ENCODE results near the gene PNO1. TPM values are rescaled to one million over a fixed set of nuclear protein-coding genes. Genes with fewer than 3 reads are reported as not detected.
A peak's percentile ranks its signal among the peaks of the same experiment; 100 is the strongest.
"Not testable (repeated sequence)": the region's sequence is repeated elsewhere in the genome, so short reads cannot be mapped to it uniquely, and the experiment has no call there.

The PNO1 gene
- polyA plus RNA-seq, 6 donors from 2014 or later: 17.2 to 33.2 (median 19.5) TPM

- Mint-ChIP-seq H3K27me3 (no peaks in the 10 kb centered on the region), H3K4me1 (peaks cover 17 to 24% (median 19%) of the 10 kb centered on the region in 3 donors), H3K36me3 (peaks cover 8% of the 10 kb centered on the region in 2 donors), H3K4me3 (no peak overlapping the region), H3K9me3 (no peaks in the 10 kb centered on the region), H3K27ac (no peak overlapping the region)
- ATAC-seq (ENCODE audit: low read depth in 2 of 2) (no peak), DNase-seq (no peak)
These were observed 13.5 kb downstream of the PNO1 start for GRCh38 chr2:68171146-68171545.

GRCh38 chr2:68171684-68172083, 14.0 kb downstream of the PNO1 start:
- no peak for ATAC-seq (ENCODE audit: low read depth in 2 of 2)
- DNase-seq: no peak
- no peaks in the 10 kb centered on the region for H3K27me3 Mint-ChIP-seq
- H3K36me3 Mint-ChIP-seq: peaks cover 4 to 8% of the 10 kb centered on the region in 2 donors
- no peaks in the 10 kb centered on the region for H3K9me3 Mint-ChIP-seq
- H3K27ac Mint-ChIP-seq: no peak overlapping the region
- no peak overlapping the region for H3K4me3 Mint-ChIP-seq
- peaks cover 19 to 27% (median 19%) of the 10 kb centered on the region in 3 donors for H3K4me1 Mint-ChIP-seq

- peaks cover 0 to 14% of the 10 kb centered on the region in 2 donors for H3K36me3 Mint-ChIP-seq
- no peaks in the 10 kb centered on the region for H3K27me3 Mint-ChIP-seq
- ATAC-seq (ENCODE audit: low read depth in 2 of 2): no peak
- H3K4me1 Mint-ChIP-seq: peaks cover 22 to 35% (median 28%) of the 10 kb centered on the region in 3 donors
- no peaks in the 10 kb centered on the region for H3K9me3 Mint-ChIP-seq
- no peak for DNase-seq
- no peak overlapping the region for H3K4me3 Mint-ChIP-seq
- no peak overlapping the region for H3K27ac Mint-ChIP-seq
These were observed 14.8 kb downstream of the PNO1 start for GRCh38 chr2:68172521-68172920.

- peak overlapping the region in 4 of 6 donors; percentile 4 to 76 (median 46) for H3K27ac Mint-ChIP-seq
- H3K4me1 Mint-ChIP-seq: peaks cover 18 to 36% (median 24%) of the 10 kb centered on the region in 3 donors
- ATAC-seq (ENCODE audit: low read depth in 2 of 2) (peak; percentile 76), DNase-seq (peak; percentile 52)
- no peaks in the 10 kb centered on the region for H3K27me3 Mint-ChIP-seq
- peak overlapping the region; percentile 20 to 87 (median 62) for H3K4me3 Mint-ChIP-seq
- no peaks in the 10 kb centered on the region for H3K9me3 Mint-ChIP-seq
- peaks cover 2 to 14% of the 10 kb centered on the region in 2 donors for H3K36me3 Mint-ChIP-seq
These were observed 15.5 kb downstream of the PNO1 start for GRCh38 chr2:68172990-68173700.

GRCh38 chr2:68175210-68175609, 17.5 kb downstream of the PNO1 start:
- not testable (repeated sequence) for H3K4me3 Mint-ChIP-seq; H3K27ac Mint-ChIP-seq; H3K9me3 Mint-ChIP-seq; DNase-seq; ATAC-seq (ENCODE audit: low read depth in 2 of 2); H3K27me3 Mint-ChIP-seq
- H3K4me1 Mint-ChIP-seq: peaks cover 18 to 40% (median 28%) of the 10 kb centered on the region in 3 donors
- H3K36me3 Mint-ChIP-seq: peaks cover 8 to 14% of the 10 kb centered on the region in 2 donors

- Mint-ChIP-seq H3K27ac (peak overlapping the region in 1 of 6 donors; percentile 25), H3K4me1 (peaks cover 21 to 40% (median 28%) of the 10 kb centered on the region in 3 donors), H3K9me3 (no peaks in the 10 kb centered on the region), H3K4me3 (no peak overlapping the region), H3K36me3 (peaks cover 8 to 16% of the 10 kb centered on the region in 2 donors), H3K27me3 (no peaks in the 10 kb centered on the region)
- DNase-seq (no peak), ATAC-seq (ENCODE audit: low read depth in 2 of 2) (no peak)
These were observed 19.0 kb downstream of the PNO1 start for GRCh38 chr2:68176657-68177056.

GRCh38 chr2:68177541-68177940, 19.9 kb downstream of the PNO1 start:
- Mint-ChIP-seq H3K36me3 (peaks cover 17% of the 10 kb centered on the region in 2 donors), H3K4me1 (peaks cover 25 to 35% (median 28%) of the 10 kb centered on the region in 3 donors), H3K27ac (peak overlapping the region in 2 of 6 donors; percentile 66 to 73), H3K9me3 (no peaks in the 10 kb centered on the region), H3K27me3 (no peaks in the 10 kb centered on the region), H3K4me3 (no peak overlapping the region)
- DNase-seq (no peak), ATAC-seq (ENCODE audit: low read depth in 2 of 2) (no peak)

GRCh38 chr2:68178432-68178831, 20.7 kb downstream of the PNO1 start:
- H3K36me3 Mint-ChIP-seq: peaks cover 19 to 25% of the 10 kb centered on the region in 2 donors
- H3K27ac Mint-ChIP-seq: peak overlapping the region in 3 of 6 donors; percentile 17 to 76 (median 44)
- DNase-seq (no peak), ATAC-seq (ENCODE audit: low read depth in 2 of 2) (no peak)
- no peaks in the 10 kb centered on the region for H3K27me3 Mint-ChIP-seq
- H3K4me3 Mint-ChIP-seq: peak overlapping the region in 1 of 8 donors; percentile 55
- no peaks in the 10 kb centered on the region for H3K9me3 Mint-ChIP-seq
- H3K4me1 Mint-ChIP-seq: peaks cover 22 to 28% (median 24%) of the 10 kb centered on the region in 3 donors

GRCh38 chr2:68178954-68179627, 21.4 kb downstream of the PNO1 start:
- Mint-ChIP-seq H3K36me3 (peaks cover 16 to 25% of the 10 kb centered on the region in 2 donors), H3K9me3 (no peaks in the 10 kb centered on the region), H3K27me3 (no peaks in the 10 kb centered on the region), H3K27ac (peak overlapping the region in 2 of 6 donors; percentile 42 to 44), H3K4me3 (no peak overlapping the region), H3K4me1 (peaks cover 18 to 23% (median 21%) of the 10 kb centered on the region in 3 donors)
- DNase-seq (no peak), ATAC-seq (ENCODE audit: low read depth in 2 of 2) (no peak)

GRCh38 chr2:68182902-68183301, 25.2 kb downstream of the PNO1 start:
- H3K27me3 Mint-ChIP-seq: no peaks in the 10 kb centered on the region
- ATAC-seq (ENCODE audit: low read depth in 2 of 2) (no peak), DNase-seq (no peak)
- H3K36me3 Mint-ChIP-seq: peaks cover 26 to 37% of the 10 kb centered on the region in 2 donors
- no peak overlapping the region for H3K4me3 Mint-ChIP-seq
- no peaks in the 10 kb centered on the region for H3K9me3 Mint-ChIP-seq
- peaks cover 16 to 25% (median 25%) of the 10 kb centered on the region in 3 donors for H3K4me1 Mint-ChIP-seq
- peak overlapping the region in 4 of 6 donors; percentile 37 to 93 (median 72) for H3K27ac Mint-ChIP-seq

GRCh38 chr2:68185541-68186164, 28.0 kb downstream of the PNO1 start:
- Mint-ChIP-seq H3K27me3 (no peaks in the 10 kb centered on the region), H3K4me1 (peaks cover 21 to 26% (median 25%) of the 10 kb centered on the region in 3 donors), H3K27ac (peak overlapping the region in 3 of 6 donors; percentile 31 to 80 (median 59)), H3K4me3 (no peak overlapping the region), H3K9me3 (no peaks in the 10 kb centered on the region), H3K36me3 (peaks cover 26 to 30% of the 10 kb centered on the region in 2 donors)
- DNase-seq (peak; percentile 61), ATAC-seq (ENCODE audit: low read depth in 2 of 2) (peak; percentile 63 to 77)

- Mint-ChIP-seq H3K4me3 (no peak overlapping the region), H3K36me3 (peaks cover 22 to 23% of the 10 kb centered on the region in 2 donors), H3K4me1 (peaks cover 25 to 31% (median 29%) of the 10 kb centered on the region in 3 donors), H3K27ac (peak overlapping the region in 3 of 6 donors; percentile 20 to 72 (median 54)), H3K27me3 (no peaks in the 10 kb centered on the region), H3K9me3 (no peaks in the 10 kb centered on the region)
- DNase-seq (no peak), ATAC-seq (ENCODE audit: low read depth in 2 of 2) (no peak)
These were observed 29.6 kb downstream of the PNO1 start for GRCh38 chr2:68187329-68187728.

- peaks cover 29 to 41% (median 40%) of the 10 kb centered on the region in 3 donors for H3K4me1 Mint-ChIP-seq
- no peak overlapping the region for H3K4me3 Mint-ChIP-seq
- no peaks in the 10 kb centered on the region for H3K9me3 Mint-ChIP-seq
- no peaks in the 10 kb centered on the region for H3K27me3 Mint-ChIP-seq
- peak in 1 of 2 donors; percentile 43 for ATAC-seq (ENCODE audit: low read depth in 2 of 2)
- H3K36me3 Mint-ChIP-seq: peaks cover 13 to 16% of the 10 kb centered on the region in 2 donors
- H3K27ac Mint-ChIP-seq: peak overlapping the region in 3 of 6 donors; percentile 22 to 68 (median 31)
- DNase-seq: no peak
These were observed 31.1 kb downstream of the PNO1 start for GRCh38 chr2:68188831-68189230.
